Trophoblast cell (in vitro differentiated cells and primary cell): ENCODE data around the gene CD37.

Experiments used
- DNase-seq, 2 donors: peaks; one replicate each; pipeline ENCODE4 v3.0.0-alpha.2; 2016
- H2AFZ ChIP-seq: 2 replicates; pipeline ENCODE4 v1.6.1; 2013; ENCODE audit warnings: low read length, moderate library complexity, mild to moderate bottlenecking; ENCODE audit not compliant: insufficient read depth, poor library complexity
- H2AK5ac ChIP-seq: 2 replicates; pipeline ENCODE4 v1.6.1; 2013; ENCODE audit warnings: mild to moderate bottlenecking, low read length
- H2BK120ac ChIP-seq: 2 replicates; pipeline ENCODE4 v1.6.1; 2013; ENCODE audit warnings: low read length, mild to moderate bottlenecking, moderate library complexity; ENCODE audit not compliant: insufficient read depth, poor library complexity
- H2BK12ac ChIP-seq: 2 replicates; pipeline ENCODE4 v1.6.1; 2013; ENCODE audit warnings: mild to moderate bottlenecking, low read length, moderate library complexity
- H2BK5ac ChIP-seq: 2 replicates; pipeline ENCODE4 v1.6.1; 2013; ENCODE audit warnings: low read length, low read depth, moderate library complexity, mild to moderate bottlenecking; ENCODE audit not compliant: poor library complexity
- H3K14ac ChIP-seq: 2 replicates; pipeline ENCODE4 v1.6.1; 2013; ENCODE audit warnings: mild to moderate bottlenecking, low read length
- H3K18ac ChIP-seq: 2 replicates; pipeline ENCODE4 v1.6.1; 2013; ENCODE audit warnings: mild to moderate bottlenecking, low read length
- H3K23ac ChIP-seq: 2 replicates; pipeline ENCODE4 v1.6.1; 2013; ENCODE audit warnings: low read length
- H3K27ac ChIP-seq: 2 replicates; pipeline ENCODE4 v1.5.1; 2013; ENCODE audit warnings: low read depth, mild to moderate bottlenecking, inconsistent platforms, low read length, moderate library complexity
- H3K27me3 ChIP-seq: 2 replicates; pipeline ENCODE4 v1.6.1; 2013; ENCODE audit warnings: inconsistent platforms, mild to moderate bottlenecking, low read length, moderate library complexity; ENCODE audit not compliant: insufficient read depth
- H3K36me3 ChIP-seq, 2 experiments: 1 replicate in 1 of 2; 2 replicates in 1 of 2; pipeline ENCODE4 v1.6.1; 2013; ENCODE audit warnings: low read length in 2 of 2, mild to moderate bottlenecking in 2 of 2, moderate library complexity in 1 of 2; ENCODE audit not compliant: insufficient read depth in 2 of 2, control insufficient read depth in 1 of 2
- H3K4ac ChIP-seq: 2 replicates; pipeline ENCODE4 v1.6.1; 2013; ENCODE audit warnings: low read depth, mild to moderate bottlenecking, low read length, moderate library complexity
- H3K4me1 ChIP-seq, 2 experiments: 1 replicate in 1 of 2; 2 replicates in 1 of 2; pipeline ENCODE4 v1.6.1; 2013; ENCODE audit warnings: low read length in 2 of 2, mild to moderate bottlenecking in 2 of 2, moderate library complexity in 1 of 2; ENCODE audit not compliant: insufficient read depth in 2 of 2, control insufficient read depth in 1 of 2
- H3K4me2 ChIP-seq: 2 replicates; pipeline ENCODE4 v1.6.1; 2013; ENCODE audit warnings: inconsistent platforms, mild to moderate bottlenecking, low read length, moderate library complexity
- H3K4me3 ChIP-seq: 2 replicates; pipeline ENCODE4 v1.5.1; 2013; ENCODE audit warnings: mild to moderate bottlenecking, low read depth, low read length, inconsistent platforms
- H3K79me1 ChIP-seq: one replicate; pipeline ENCODE4 v1.6.1; 2013; ENCODE audit warnings: low read length
- H3K79me2 ChIP-seq: 2 replicates; pipeline ENCODE4 v1.6.1; 2013; ENCODE audit warnings: low read length, mild to moderate bottlenecking; ENCODE audit not compliant: control insufficient read depth, insufficient read depth, poor library complexity
- H3K9ac ChIP-seq: 2 replicates; pipeline ENCODE4 v1.6.1; 2013; ENCODE audit warnings: mild to moderate bottlenecking, low read length
- H3K9me3 ChIP-seq: 2 replicates; pipeline ENCODE4 v1.6.1; 2013; ENCODE audit warnings: low read depth, mild to moderate bottlenecking, control low read depth, inconsistent platforms, low read length; ENCODE audit not compliant: insufficient read depth
- H4K12ac ChIP-seq: 2 replicates; pipeline ENCODE4 v1.6.1; 2013; ENCODE audit warnings: low read depth, mild to moderate bottlenecking, low read length, moderate library complexity
- H4K8ac ChIP-seq: 2 replicates; pipeline ENCODE4 v1.6.1; 2013; ENCODE audit warnings: low read depth, mild to moderate bottlenecking, low read length, moderate library complexity
- H4K91ac ChIP-seq: one replicate; pipeline ENCODE4 v1.6.1; 2013; ENCODE audit warnings: low read depth, mild to moderate bottlenecking, low read length, moderate library complexity
- WGBS: extraction: QIAGEN DNeasy Blood & Tissue Kit; methylation state at CpG from one replicate; pipeline ENCODE4 v1.1.7; 2013; ENCODE audit warnings: missing lambda C conversion rate; ENCODE audit not compliant: insufficient read length, insufficient coverage; ENCODE audit errors: extremely low coverage; 5-methylcytosine and 5-hydroxymethylcytosine counted together

CD37 gene

DNA sequence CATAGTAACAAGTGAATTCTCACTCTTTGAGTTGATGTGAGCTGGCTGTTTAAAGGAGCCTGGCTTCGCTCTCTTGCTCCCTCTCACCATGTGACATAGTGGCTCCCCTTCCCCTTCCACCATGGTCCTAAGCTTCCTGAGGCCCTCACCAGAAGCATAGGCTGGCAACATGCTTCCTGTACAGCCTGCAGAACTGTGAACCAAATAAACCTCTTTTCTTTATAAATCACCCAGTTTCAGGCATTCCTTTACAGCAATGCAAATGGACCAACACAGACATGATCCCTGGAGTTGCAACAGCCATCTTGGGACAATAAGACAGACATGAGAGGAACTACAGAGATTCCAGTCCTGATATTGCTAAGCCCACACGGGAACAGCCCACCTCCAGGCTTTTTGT lies 14.4 kb downstream of the CD37 start:
- H3K18ac ChIP-seq = no peak overlapping the region
- no peaks in the 10 kb centered on the region for H3K4me1 ChIP-seq
- H2AK5ac ChIP-seq = no peak overlapping the region
- no peak overlapping the region for H2BK5ac ChIP-seq
- H2BK120ac ChIP-seq = no peak overlapping the region
- H3K27ac ChIP-seq = no peak overlapping the region
- H3K4ac ChIP-seq = no peak overlapping the region
- no peak overlapping the region for H3K4me3 ChIP-seq
- no peak overlapping the region for H4K8ac ChIP-seq
- no peak overlapping the region for H2BK12ac ChIP-seq
- peaks cover 72 to 85% of the 10 kb centered on the region in 2 experiments for H3K36me3 ChIP-seq
- no peaks in the 10 kb centered on the region for H3K79me2 ChIP-seq
- H3K9me3 ChIP-seq = peaks cover 2% of the 10 kb centered on the region
- no peak overlapping the region for H4K91ac ChIP-seq
- no peaks in the 10 kb centered on the region for H3K79me1 ChIP-seq
- H3K23ac ChIP-seq = no peak overlapping the region
- no peak for DNase-seq
- H3K4me2 ChIP-seq = no peak overlapping the region
- H3K27me3 ChIP-seq = no peaks in the 10 kb centered on the region
- WGBS = no CpG with 5 or more reads among the region's 2 CpGs
- H4K12ac ChIP-seq = no peak overlapping the region
- H3K14ac ChIP-seq = no peak overlapping the region
- H3K9ac ChIP-seq = no peak overlapping the region
- no peak overlapping the region for H2AFZ ChIP-seq

DNA sequence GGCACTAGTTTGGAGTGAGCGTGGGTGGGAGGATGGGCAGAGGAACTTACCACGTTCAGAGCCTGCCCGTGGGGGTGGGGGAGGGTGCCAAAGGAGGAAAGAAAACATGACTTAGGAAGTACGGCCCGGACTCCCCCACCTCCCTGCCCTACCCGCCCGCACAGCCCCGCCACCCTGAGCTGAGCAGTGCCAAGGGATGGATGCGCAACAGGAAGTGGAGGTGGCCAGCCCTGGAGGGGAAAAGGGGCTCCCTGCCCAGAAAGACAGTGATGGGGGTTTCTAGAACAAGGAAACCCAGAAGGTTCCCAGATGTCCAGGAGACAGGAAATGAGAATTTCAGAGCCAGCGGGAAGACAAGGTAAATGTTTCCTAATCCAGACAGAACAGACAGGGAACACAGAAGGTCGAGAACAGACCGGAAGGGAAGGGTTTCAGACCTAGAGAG lies 20.7 kb downstream of the CD37 start:
- no peak overlapping the region for H3K14ac ChIP-seq

GRCh38 chr19:49356382-49356781 lies 21.2 kb downstream of the CD37 start:
- Histone ChIP-seq H3K14ac (no peak overlapping the region), H4K12ac (no peak overlapping the region), H3K4ac (no peak overlapping the region), H3K23ac (no peak overlapping the region), H2AFZ (no peak overlapping the region), H2AK5ac (no peak overlapping the region), H3K79me2 (peaks cover 6% of the 10 kb centered on the region), H2BK5ac (no peak overlapping the region), H3K4me2 (no peak overlapping the region), H4K91ac (no peak overlapping the region), H3K9ac (no peak overlapping the region), H3K27ac (no peak overlapping the region), H3K36me3 (peaks cover 66 to 75% of the 10 kb centered on the region in 2 experiments), H3K4me1 (peaks cover 5 to 10% of the 10 kb centered on the region in 2 experiments), H3K27me3 (no peaks in the 10 kb centered on the region), H2BK12ac (no peak overlapping the region), H2BK120ac (no peak overlapping the region), H3K9me3 (no peaks in the 10 kb centered on the region), H3K79me1 (peaks cover 4% of the 10 kb centered on the region), H3K18ac (no peak overlapping the region), H3K4me3 (no peak overlapping the region), H4K8ac (no peak overlapping the region)
- WGBS = no CpG with 5 or more reads among the region's 7 CpGs
- no peak for DNase-seq

More for the DNA sequence above, 20.7 kb downstream of the CD37 start:
- H3K79me2 ChIP-seq = peaks cover 3% of the 10 kb centered on the region
- H3K9me3 ChIP-seq = no peaks in the 10 kb centered on the region
- H3K4me3 ChIP-seq = no peak overlapping the region
- H4K91ac ChIP-seq = no peak overlapping the region
- no peak overlapping the region for H3K23ac ChIP-seq
- WGBS = no CpG with 5 or more reads among the region's 12 CpGs
- peaks cover 70 to 79% of the 10 kb centered on the region in 2 experiments for H3K36me3 ChIP-seq
- no peak overlapping the region for H3K27ac ChIP-seq
- H2AK5ac ChIP-seq = no peak overlapping the region
- no peak overlapping the region for H3K4ac ChIP-seq
- no peak overlapping the region for H2AFZ ChIP-seq
- peaks cover under 1% of the 10 kb centered on the region for H3K79me1 ChIP-seq
- H3K9ac ChIP-seq = no peak overlapping the region
- peaks cover 5 to 10% of the 10 kb centered on the region in 2 experiments for H3K4me1 ChIP-seq
- no peak overlapping the region for H3K4me2 ChIP-seq
- H3K27me3 ChIP-seq = no peaks in the 10 kb centered on the region
- H2BK5ac ChIP-seq = no peak overlapping the region
- no peak overlapping the region for H3K18ac ChIP-seq
- H4K12ac ChIP-seq = no peak overlapping the region
- DNase-seq = no peak
- H4K8ac ChIP-seq = no peak overlapping the region
- H2BK120ac ChIP-seq = no peak overlapping the region
- no peak overlapping the region for H2BK12ac ChIP-seq

GRCh38 chr19:49357186-49357585 lies 22.0 kb downstream of the CD37 start:
- H3K4me2 ChIP-seq = no peak overlapping the region
- peaks cover 12% of the 10 kb centered on the region for H3K79me2 ChIP-seq
- H3K4me1 ChIP-seq = peaks cover 5 to 10% of the 10 kb centered on the region in 2 experiments
- peaks cover 11% of the 10 kb centered on the region for H3K79me1 ChIP-seq
- H3K4ac ChIP-seq = no peak overlapping the region
- H2AK5ac ChIP-seq = no peak overlapping the region
- H3K9ac ChIP-seq = no peak overlapping the region
- no peak overlapping the region for H2BK12ac ChIP-seq
- no peaks in the 10 kb centered on the region for H3K27me3 ChIP-seq
- H3K27ac ChIP-seq = no peak overlapping the region
- DNase-seq = no peak
- no peak overlapping the region for H3K18ac ChIP-seq
- no CpG with 5 or more reads among the region's 9 CpGs for WGBS
- H2BK5ac ChIP-seq = no peak overlapping the region
- no peak overlapping the region for H2BK120ac ChIP-seq
- no peak overlapping the region for H4K91ac ChIP-seq
- H3K23ac ChIP-seq = no peak overlapping the region
- peaks cover 3% of the 10 kb centered on the region for H3K9me3 ChIP-seq
- peaks cover 60 to 67% of the 10 kb centered on the region in 2 experiments for H3K36me3 ChIP-seq
- no peak overlapping the region for H2AFZ ChIP-seq
- no peak overlapping the region for H3K14ac ChIP-seq
- H3K4me3 ChIP-seq = no peak overlapping the region
- no peak overlapping the region for H4K12ac ChIP-seq
- no peak overlapping the region for H4K8ac ChIP-seq
